ENCODE results near the gene ADARB2. TPM values are rescaled to one million over a fixed set of nuclear protein-coding genes. Genes with fewer than 3 reads are reported as not detected.

Gene ADARB2
- total RNA-seq, 2 donors from 2014 or later, result 8.0 to 12.2 TPM

DNA sequence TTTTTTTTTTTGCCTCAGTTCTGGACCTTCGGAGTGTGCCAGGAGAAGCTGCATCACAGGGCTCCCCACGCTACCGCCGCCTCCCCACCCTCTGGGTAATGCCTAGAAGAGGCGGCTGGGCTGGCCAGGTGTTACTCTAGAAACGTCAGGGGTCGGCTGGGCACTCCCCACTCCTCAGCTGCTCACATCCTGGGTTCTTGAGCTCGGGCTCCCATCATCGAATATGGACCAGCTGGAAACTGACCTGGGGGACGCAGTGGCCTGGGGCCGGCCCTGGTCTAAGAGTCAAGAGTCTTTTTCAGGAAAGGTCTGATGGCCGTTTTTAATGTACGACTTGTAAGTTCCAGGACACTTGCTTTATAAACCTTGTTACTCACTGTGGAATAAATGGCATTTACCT, 354.6 kb downstream of the ADARB2 start:
- ATAC-seq (no peak), DNase-seq (no peak)
- intact Hi-C loops (cut with DNase I), result no loop called here
- H3K4me3 ChIP-seq, result no peak overlapping the region
- H3K36me3 ChIP-seq (replicated peaks in 1 of 2; ENCODE audit: insufficient read depth in 1 of 2, low read depth in 2 of 2), result no peaks in the 10 kb centered on the region
- no peak overlapping the region for H3K27ac ChIP-seq
- no peaks in the 10 kb centered on the region for H3K4me1 ChIP-seq
- no peak for TF ChIP-seq POLR2A (IDR thresholded peaks at IDR 0.05)
- TF ChIP-seq, protein P1, sequence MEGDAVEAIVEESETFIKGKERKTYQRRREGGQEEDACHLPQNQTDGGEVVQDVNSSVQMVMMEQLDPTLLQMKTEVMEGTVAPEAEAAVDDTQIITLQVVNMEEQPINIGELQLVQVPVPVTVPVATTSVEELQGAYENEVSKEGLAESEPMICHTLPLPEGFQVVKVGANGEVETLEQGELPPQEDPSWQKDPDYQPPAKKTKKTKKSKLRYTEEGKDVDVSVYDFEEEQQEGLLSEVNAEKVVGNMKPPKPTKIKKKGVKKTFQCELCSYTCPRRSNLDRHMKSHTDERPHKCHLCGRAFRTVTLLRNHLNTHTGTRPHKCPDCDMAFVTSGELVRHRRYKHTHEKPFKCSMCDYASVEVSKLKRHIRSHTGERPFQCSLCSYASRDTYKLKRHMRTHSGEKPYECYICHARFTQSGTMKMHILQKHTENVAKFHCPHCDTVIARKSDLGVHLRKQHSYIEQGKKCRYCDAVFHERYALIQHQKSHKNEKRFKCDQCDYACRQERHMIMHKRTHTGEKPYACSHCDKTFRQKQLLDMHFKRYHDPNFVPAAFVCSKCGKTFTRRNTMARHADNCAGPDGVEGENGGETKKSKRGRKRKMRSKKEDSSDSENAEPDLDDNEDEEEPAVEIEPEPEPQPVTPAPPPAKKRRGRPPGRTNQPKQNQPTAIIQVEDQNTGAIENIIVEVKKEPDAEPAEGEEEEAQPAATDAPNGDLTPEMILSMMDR (IDR thresholded peaks at IDR 0.05), result no peak
- 57 to 66% methylated on average over 13 of the region's 13 CpGs for WGBS, 2 donors
- H3K27me3 ChIP-seq, result peaks cover 0 to 3% of the 10 kb centered on the region in 2 donors
- no peaks in the 10 kb centered on the region for H3K9me3 ChIP-seq

DNA sequence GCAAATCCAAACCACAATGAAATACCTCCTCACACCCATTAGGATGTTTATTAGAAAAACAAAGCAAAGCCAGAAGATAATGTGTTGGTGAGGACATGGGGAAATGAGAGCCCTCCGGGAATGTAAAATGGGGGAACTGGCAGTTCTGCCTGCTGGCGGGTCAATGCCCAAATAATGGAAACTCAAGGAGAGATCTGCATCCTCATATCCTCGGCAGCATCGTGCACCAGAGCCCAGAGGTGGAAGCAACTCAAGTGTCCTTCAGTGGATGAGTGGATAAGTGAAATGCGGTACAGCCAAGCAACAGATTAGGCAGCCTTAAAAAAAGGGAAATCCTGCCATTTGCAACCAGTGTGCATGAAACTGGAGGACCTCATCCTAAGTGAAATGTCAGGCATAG, 356.0 kb downstream of the ADARB2 start:
- no peaks in the 10 kb centered on the region for H3K4me1 ChIP-seq
- no peak for TF ChIP-seq POLR2A (IDR thresholded peaks at IDR 0.05)
- TF ChIP-seq, protein P1 (IDR thresholded peaks at IDR 0.05), result no peak
- no peak overlapping the region for H3K27ac ChIP-seq
- no peak overlapping the region for H3K4me3 ChIP-seq
- DNase-seq (no peak), ATAC-seq (no peak)
- intact Hi-C loops (cut with DNase I), result no loop called here
- H3K9me3 ChIP-seq, result no peaks in the 10 kb centered on the region
- H3K27me3 ChIP-seq, result peaks cover 0 to 2% of the 10 kb centered on the region in 2 donors
- WGBS, 2 donors, result 61 to 63% methylated on average over 5 of the region's 5 CpGs
- H3K36me3 ChIP-seq (replicated peaks in 1 of 2; ENCODE audit: insufficient read depth in 1 of 2, low read depth in 2 of 2), result no peaks in the 10 kb centered on the region

DNA sequence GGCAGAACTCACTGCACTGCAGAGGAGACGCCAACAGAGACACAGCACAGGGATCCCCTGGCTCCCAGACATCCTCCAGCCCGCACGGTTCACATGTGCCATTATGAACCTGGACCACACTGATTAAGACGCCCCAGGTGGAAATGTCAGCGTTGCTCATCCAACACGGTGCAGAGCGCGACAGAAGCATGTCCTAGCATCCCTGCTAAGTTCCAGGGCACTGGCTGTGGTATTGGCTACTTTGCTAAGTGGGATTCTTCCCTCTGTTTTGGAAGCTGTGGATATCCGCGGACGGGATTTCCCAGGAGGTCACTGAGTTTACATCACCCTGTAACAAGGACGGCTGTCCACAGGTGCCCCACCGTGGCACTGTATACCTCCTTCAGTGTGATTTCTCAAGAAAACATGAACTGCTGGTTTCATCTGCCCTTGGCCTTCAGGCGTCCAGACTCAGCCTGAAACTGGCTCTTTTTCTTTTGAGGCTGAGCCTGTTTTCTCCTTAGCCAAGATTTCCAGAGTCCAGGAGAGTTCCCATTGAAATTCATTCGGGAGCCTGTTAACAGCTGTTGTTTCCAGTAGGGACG, 357.1 kb downstream of the ADARB2 start:
- Histone ChIP-seq H3K4me3 (no peak overlapping the region), H3K27me3 (no peaks in the 10 kb centered on the region), H3K9me3 (no peaks in the 10 kb centered on the region), H3K36me3 (replicated peaks in 1 of 2; ENCODE audit: insufficient read depth in 1 of 2, low read depth in 2 of 2) (no peaks in the 10 kb centered on the region), H3K4me1 (no peaks in the 10 kb centered on the region), H3K27ac (no peak overlapping the region)
- intact Hi-C loops (cut with DNase I), result no loop called here
- ATAC-seq, result no peak
- 49 to 53% methylated on average over 14 to 16 of the region's 16 CpGs for WGBS, 2 donors
- no peak for DNase-seq
- TF ChIP-seq POLR2A (IDR thresholded peaks at IDR 0.05), result no peak
- TF ChIP-seq, protein P1 (IDR thresholded peaks at IDR 0.05), result no peak

DNA sequence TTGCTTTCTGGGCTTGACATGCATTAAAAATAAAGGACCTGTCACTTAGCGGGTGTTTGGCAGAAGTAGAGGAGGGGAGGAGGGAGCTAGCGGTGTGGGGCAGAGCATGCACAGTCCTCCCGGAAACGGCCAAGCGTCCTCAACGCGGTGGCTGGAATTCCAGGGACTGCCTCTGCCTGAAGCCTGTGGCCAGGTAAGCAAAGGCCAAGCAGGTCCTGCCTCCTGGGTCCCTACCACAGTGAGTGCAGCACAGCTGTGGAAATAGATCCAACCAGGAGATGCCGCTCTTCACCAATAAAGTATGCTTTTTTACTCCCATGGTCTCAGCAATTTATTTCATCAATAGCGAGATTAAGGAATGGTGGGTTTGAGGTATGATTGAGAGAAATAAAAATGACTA, 357.7 kb downstream of the ADARB2 start:
- TF ChIP-seq, protein P1 (IDR thresholded peaks at IDR 0.05), result peak in 3 of 7 experiments; percentile 16 to 24 (median 22)
- TF ChIP-seq POLR2A (IDR thresholded peaks at IDR 0.05), result no peak
- no peak overlapping the region for H3K27ac ChIP-seq
- no peaks in the 10 kb centered on the region for H3K36me3 ChIP-seq (replicated peaks in 1 of 2; ENCODE audit: insufficient read depth in 1 of 2, low read depth in 2 of 2)
- no peak overlapping the region for H3K4me3 ChIP-seq
- intact Hi-C loops (cut with DNase I), result no loop called here
- H3K9me3 ChIP-seq, result no peaks in the 10 kb centered on the region
- WGBS, 2 donors, result 17 to 22% methylated on average over 9 of the region's 9 CpGs
- H3K4me1 ChIP-seq, result no peaks in the 10 kb centered on the region
- ATAC-seq (peak; percentile 45), DNase-seq (peak in 1 of 4 donors; percentile 24)
- H3K27me3 ChIP-seq, result no peaks in the 10 kb centered on the region

DNA sequence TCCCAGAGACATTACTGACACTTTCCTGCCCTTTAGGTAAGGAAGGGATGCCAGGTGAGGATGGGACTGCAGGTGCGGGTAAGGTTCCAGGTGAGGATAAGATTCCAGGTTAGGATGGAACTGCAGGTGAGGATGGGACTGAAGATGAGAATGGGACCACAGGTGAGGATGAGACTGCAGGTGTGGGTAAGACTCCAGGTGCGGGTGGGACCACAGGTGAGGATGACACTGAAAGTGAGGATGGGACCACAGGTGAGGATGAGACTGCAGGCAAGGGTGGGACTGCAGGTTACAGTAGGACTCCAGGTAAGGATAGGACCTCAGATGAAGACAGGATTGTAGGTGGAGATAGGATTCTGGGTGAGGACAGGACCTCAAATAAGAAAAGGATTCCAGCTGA, 358.9 kb downstream of the ADARB2 start:
- no peaks in the 10 kb centered on the region for H3K27me3 ChIP-seq
- WGBS, 2 donors, result 64 to 68% methylated on average over 2 of the region's 2 CpGs
- H3K36me3 ChIP-seq (replicated peaks in 1 of 2; ENCODE audit: insufficient read depth in 1 of 2, low read depth in 2 of 2), result no peaks in the 10 kb centered on the region
- ATAC-seq (no peak), DNase-seq (no peak)
- H3K9me3 ChIP-seq, result no peaks in the 10 kb centered on the region
- intact Hi-C loops (cut with DNase I), result no loop called here
- no peak overlapping the region for H3K27ac ChIP-seq
- TF ChIP-seq, protein P1 (IDR thresholded peaks at IDR 0.05), result no peak
- TF ChIP-seq POLR2A (IDR thresholded peaks at IDR 0.05), result no peak
- H3K4me3 ChIP-seq, result no peak overlapping the region
- no peaks in the 10 kb centered on the region for H3K4me1 ChIP-seq
